ENCODE data around the gene RBMS3. TPM values are rescaled to one million over a fixed set of nuclear protein-coding genes. Genes with fewer than 3 reads are reported as not detected.

Gene RBMS3
- total and polyA plus RNA-seq, 2 of the 13 experiments (the other 11 are each of a cell fraction or from before 2014, with no cell fraction given): not detected

DNA sequence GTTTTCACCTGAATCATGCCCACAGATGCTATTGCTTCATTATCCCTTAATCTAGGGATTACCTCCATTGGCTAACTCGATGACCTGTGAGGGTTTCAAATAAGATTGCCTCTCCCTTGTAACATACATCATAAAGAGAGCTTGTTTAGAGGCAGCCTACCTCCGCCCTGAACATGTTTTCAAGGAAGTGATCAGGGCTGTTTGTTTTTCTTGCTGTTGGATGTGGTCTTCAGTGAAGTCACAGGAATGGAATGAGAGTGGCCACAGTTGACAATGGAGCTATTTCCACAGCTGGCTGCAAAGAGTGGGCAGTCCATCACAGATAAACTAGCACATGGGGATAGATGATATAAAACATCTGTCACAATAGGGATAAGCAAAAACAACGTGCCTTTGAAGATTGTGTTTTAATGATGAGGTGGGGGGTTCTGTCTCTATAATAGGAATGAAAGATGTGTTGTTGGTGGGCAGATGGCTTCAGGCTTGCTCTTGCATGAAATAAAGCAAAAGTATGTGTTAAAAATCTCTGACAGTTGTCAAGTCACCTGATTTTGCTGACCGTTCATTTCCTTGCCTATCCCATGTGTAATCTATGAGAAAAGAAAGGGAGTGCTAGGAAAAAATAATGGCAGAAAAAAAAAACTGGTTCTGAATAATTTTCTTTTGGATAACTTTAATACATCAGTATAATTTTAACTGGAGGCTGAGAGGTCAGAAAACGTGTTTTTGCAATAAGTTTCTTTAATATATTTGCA lies 642.3 kb downstream of the RBMS3 start (continued):
- TF ChIP-seq SCMH1 (CRISPR knock-in tag; IDR thresholded peaks at IDR 0.05; ENCODE audit: borderline replicate concordance) (no peak), RBFOX2 (IDR thresholded peaks at IDR 0.05; ENCODE audit: low read depth, low read length) (no peak), MAFF (IDR thresholded peaks at IDR 0.05; ENCODE audit: low read depth, low read length) (peak; percentile 55), DNMT3B (CRISPR knock-in tag; conservative IDR thresholded peaks at IDR 0.05) (no peak), ZNF800 (CRISPR knock-in tag; IDR thresholded peaks at IDR 0.05) (no peak), MBNL3 (CRISPR knock-in tag; conservative IDR thresholded peaks at IDR 0.05) (no peak), ZBTB3 (CRISPR knock-in tag; IDR thresholded peaks at IDR 0.05; ENCODE audit: borderline replicate concordance, low read depth) (no peak), SOX13 (IDR thresholded peaks at IDR 0.05) (no peak), SOX13 (CRISPR knock-in tag; conservative IDR thresholded peaks at IDR 0.05 in 1 of 2, IDR thresholded peaks at IDR 0.05 in 1 of 2) (peak in 1 of 2 experiments; percentile 16; a peak in 1 of 4 replicates), CEBPB (IDR thresholded peaks at IDR 0.05; ENCODE audit: borderline replicate concordance, low read depth, low read length) (peak; percentile 15; the same call in 1 of the 2 replicates)
